ENCODE results near the gene MAVS.

The MAVS gene

DNA sequence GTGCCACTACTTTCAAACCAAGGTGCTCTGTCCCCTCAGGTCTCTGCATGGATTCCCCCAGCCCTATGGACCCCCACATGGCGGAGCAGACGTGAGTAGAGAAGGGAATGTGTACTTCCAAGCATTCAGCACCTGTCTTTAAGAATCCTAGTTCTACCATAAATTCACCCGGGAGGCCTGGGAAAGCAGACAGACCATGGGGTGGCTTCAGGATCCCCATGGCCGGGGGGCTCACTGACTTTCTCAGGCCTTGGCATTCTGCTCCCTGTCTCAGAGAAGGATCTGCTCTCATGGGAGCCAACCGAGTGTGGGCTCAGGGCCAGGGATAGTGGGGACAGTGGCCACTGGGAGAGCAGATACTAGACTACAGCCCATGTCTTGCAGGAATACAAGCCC, 48.3 kb upstream of the MAVS start:
- no peak overlapping the region for H3K9ac ChIP-seq (ENCODE audit: low read length)
- no peaks in the 10 kb centered on the region for H3F3A ChIP-seq (ENCODE audit: insufficient read depth)
- TF ChIP-seq, protein P1, sequence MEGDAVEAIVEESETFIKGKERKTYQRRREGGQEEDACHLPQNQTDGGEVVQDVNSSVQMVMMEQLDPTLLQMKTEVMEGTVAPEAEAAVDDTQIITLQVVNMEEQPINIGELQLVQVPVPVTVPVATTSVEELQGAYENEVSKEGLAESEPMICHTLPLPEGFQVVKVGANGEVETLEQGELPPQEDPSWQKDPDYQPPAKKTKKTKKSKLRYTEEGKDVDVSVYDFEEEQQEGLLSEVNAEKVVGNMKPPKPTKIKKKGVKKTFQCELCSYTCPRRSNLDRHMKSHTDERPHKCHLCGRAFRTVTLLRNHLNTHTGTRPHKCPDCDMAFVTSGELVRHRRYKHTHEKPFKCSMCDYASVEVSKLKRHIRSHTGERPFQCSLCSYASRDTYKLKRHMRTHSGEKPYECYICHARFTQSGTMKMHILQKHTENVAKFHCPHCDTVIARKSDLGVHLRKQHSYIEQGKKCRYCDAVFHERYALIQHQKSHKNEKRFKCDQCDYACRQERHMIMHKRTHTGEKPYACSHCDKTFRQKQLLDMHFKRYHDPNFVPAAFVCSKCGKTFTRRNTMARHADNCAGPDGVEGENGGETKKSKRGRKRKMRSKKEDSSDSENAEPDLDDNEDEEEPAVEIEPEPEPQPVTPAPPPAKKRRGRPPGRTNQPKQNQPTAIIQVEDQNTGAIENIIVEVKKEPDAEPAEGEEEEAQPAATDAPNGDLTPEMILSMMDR (IDR thresholded peaks at IDR 0.05; ENCODE audit: insufficient read depth, low read length, poor library complexity, severe bottlenecking) = no peak
- no peak for TF ChIP-seq EZH2phosphoT487 (conservative IDR thresholded peaks at IDR 0.05; ENCODE audit: low read length)
- no peaks in the 10 kb centered on the region for H3K9me3 ChIP-seq (ENCODE audit: insufficient read depth, low read length)
- H3K9me2 ChIP-seq (replicated peaks; ENCODE audit: insufficient read depth, low read length) = no peaks in the 10 kb centered on the region
- no peaks in the 10 kb centered on the region for H3K36me3 ChIP-seq (ENCODE audit: low read length)
- H2AFZ ChIP-seq (ENCODE audit: low read depth, low read length, severe bottlenecking) = no peak overlapping the region
- peaks cover 12% of the 10 kb centered on the region for H3K79me2 ChIP-seq (ENCODE audit: insufficient read depth, low read length)
- H3K27ac ChIP-seq (ENCODE audit: low read depth, low read length) = no peak overlapping the region
- H3K27me3 ChIP-seq (ENCODE audit: low read length) = no peaks in the 10 kb centered on the region
- H3K4me3 ChIP-seq (ENCODE audit: insufficient read depth, low read length, poor library complexity, severe bottlenecking) = no peak overlapping the region
- H3K4me2 ChIP-seq (ENCODE audit: low read depth, low read length, poor library complexity, severe bottlenecking) = no peak overlapping the region
- H4K20me1 ChIP-seq (ENCODE audit: low read depth, low read length) = no peaks in the 10 kb centered on the region

- Histone ChIP-seq H3K27ac (ENCODE audit: low read depth, low read length) (no peak overlapping the region), H2AFZ (ENCODE audit: low read depth, low read length, severe bottlenecking) (no peak overlapping the region), H3K27me3 (ENCODE audit: low read length) (no peaks in the 10 kb centered on the region), H3K9me3 (ENCODE audit: insufficient read depth, low read length) (no peaks in the 10 kb centered on the region), H3K4me2 (ENCODE audit: low read depth, low read length, poor library complexity, severe bottlenecking) (no peak overlapping the region), H3F3A (ENCODE audit: insufficient read depth) (no peaks in the 10 kb centered on the region), H3K79me2 (ENCODE audit: insufficient read depth, low read length) (peaks cover 12% of the 10 kb centered on the region), H3K9ac (ENCODE audit: low read length) (no peak overlapping the region), H3K36me3 (ENCODE audit: low read length) (no peaks in the 10 kb centered on the region), H3K9me2 (replicated peaks; ENCODE audit: insufficient read depth, low read length) (no peaks in the 10 kb centered on the region), H3K4me3 (ENCODE audit: insufficient read depth, low read length, poor library complexity, severe bottlenecking) (no peak overlapping the region), H4K20me1 (ENCODE audit: low read depth, low read length) (no peaks in the 10 kb centered on the region)
- no peak for TF ChIP-seq EZH2phosphoT487 (conservative IDR thresholded peaks at IDR 0.05; ENCODE audit: low read length)
- TF ChIP-seq, protein P1 (IDR thresholded peaks at IDR 0.05; ENCODE audit: insufficient read depth, low read length, poor library complexity, severe bottlenecking) = no peak
Observed at GRCh38 chr20:3798908-3799248, 47.8 kb upstream of the MAVS start.

- TF ChIP-seq, protein P1 (IDR thresholded peaks at IDR 0.05; ENCODE audit: insufficient read depth, low read length, poor library complexity, severe bottlenecking) = no peak
- TF ChIP-seq EZH2phosphoT487 (conservative IDR thresholded peaks at IDR 0.05; ENCODE audit: low read length) = no peak
- no peaks in the 10 kb centered on the region for H3K36me3 ChIP-seq (ENCODE audit: low read length)
- H3K9me3 ChIP-seq (ENCODE audit: insufficient read depth, low read length) = no peaks in the 10 kb centered on the region
- peaks cover 12% of the 10 kb centered on the region for H3K79me2 ChIP-seq (ENCODE audit: insufficient read depth, low read length)
- no peak overlapping the region for H3K4me2 ChIP-seq (ENCODE audit: low read depth, low read length, poor library complexity, severe bottlenecking)
- no peak overlapping the region for H3K9ac ChIP-seq (ENCODE audit: low read length)
- no peak overlapping the region for H3K27ac ChIP-seq (ENCODE audit: low read depth, low read length)
- H3K4me3 ChIP-seq (ENCODE audit: insufficient read depth, low read length, poor library complexity, severe bottlenecking) = no peak overlapping the region
- H3K9me2 ChIP-seq (replicated peaks; ENCODE audit: insufficient read depth, low read length) = no peaks in the 10 kb centered on the region
- no peaks in the 10 kb centered on the region for H3F3A ChIP-seq (ENCODE audit: insufficient read depth)
- H2AFZ ChIP-seq (ENCODE audit: low read depth, low read length, severe bottlenecking) = no peak overlapping the region
- H3K27me3 ChIP-seq (ENCODE audit: low read length) = no peaks in the 10 kb centered on the region
- no peaks in the 10 kb centered on the region for H4K20me1 ChIP-seq (ENCODE audit: low read depth, low read length)
Observed at GRCh38 chr20:3800256-3800877, 46.3 kb upstream of the MAVS start.
